ENCODE data around the gene MATK. TPM values are rescaled to one million over a fixed set of nuclear protein-coding genes. Genes with fewer than 3 reads are reported as not detected.

The MATK gene
- total RNA-seq, 1 experiment from 2014 or later, result 28.3 TPM

DNA sequence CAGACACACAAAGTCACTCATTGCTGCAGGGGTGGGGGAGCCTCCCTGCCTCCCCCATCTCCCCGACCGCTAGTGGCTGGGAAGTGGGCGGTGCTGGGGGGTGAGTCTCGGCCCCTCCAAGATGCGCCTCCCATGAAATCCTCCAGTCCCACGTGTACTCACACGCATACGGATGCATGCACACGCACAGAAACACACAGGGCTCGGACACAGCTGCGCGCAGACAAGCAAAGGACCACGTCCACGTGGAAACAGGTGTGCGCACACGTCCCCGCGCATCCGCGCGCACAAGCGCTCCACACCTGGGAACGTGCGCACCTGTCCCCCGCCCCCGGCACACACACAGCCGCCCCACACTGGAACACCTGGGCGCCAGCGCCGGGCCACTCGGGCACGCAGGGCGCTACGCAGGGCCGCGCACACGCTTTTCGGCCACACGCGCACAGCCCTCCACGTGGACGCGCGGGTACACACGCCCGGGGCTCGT, 687 bp downstream of the MATK start:
- peak overlapping the region; percentile 75 for H3K4me3 Mint-ChIP-seq
- 0 out of 2 replicates have a peak, but pooled peaks have one; percentile 26 for TF ChIP-seq E2F1 (CRISPR knock-in tag; IDR thresholded peaks at IDR 0.05)
- TF ChIP-seq ZNF219 (CRISPR knock-in tag; IDR thresholded peaks at IDR 0.05; ENCODE audit: borderline replicate concordance), result no peak
- TF ChIP-seq KAT7 (CRISPR knock-in tag; IDR thresholded peaks at IDR 0.05; ENCODE audit: borderline replicate concordance), result 0 out of 2 replicates have a peak, but pooled peaks have one; percentile 19
- TF ChIP-seq, protein P1, sequence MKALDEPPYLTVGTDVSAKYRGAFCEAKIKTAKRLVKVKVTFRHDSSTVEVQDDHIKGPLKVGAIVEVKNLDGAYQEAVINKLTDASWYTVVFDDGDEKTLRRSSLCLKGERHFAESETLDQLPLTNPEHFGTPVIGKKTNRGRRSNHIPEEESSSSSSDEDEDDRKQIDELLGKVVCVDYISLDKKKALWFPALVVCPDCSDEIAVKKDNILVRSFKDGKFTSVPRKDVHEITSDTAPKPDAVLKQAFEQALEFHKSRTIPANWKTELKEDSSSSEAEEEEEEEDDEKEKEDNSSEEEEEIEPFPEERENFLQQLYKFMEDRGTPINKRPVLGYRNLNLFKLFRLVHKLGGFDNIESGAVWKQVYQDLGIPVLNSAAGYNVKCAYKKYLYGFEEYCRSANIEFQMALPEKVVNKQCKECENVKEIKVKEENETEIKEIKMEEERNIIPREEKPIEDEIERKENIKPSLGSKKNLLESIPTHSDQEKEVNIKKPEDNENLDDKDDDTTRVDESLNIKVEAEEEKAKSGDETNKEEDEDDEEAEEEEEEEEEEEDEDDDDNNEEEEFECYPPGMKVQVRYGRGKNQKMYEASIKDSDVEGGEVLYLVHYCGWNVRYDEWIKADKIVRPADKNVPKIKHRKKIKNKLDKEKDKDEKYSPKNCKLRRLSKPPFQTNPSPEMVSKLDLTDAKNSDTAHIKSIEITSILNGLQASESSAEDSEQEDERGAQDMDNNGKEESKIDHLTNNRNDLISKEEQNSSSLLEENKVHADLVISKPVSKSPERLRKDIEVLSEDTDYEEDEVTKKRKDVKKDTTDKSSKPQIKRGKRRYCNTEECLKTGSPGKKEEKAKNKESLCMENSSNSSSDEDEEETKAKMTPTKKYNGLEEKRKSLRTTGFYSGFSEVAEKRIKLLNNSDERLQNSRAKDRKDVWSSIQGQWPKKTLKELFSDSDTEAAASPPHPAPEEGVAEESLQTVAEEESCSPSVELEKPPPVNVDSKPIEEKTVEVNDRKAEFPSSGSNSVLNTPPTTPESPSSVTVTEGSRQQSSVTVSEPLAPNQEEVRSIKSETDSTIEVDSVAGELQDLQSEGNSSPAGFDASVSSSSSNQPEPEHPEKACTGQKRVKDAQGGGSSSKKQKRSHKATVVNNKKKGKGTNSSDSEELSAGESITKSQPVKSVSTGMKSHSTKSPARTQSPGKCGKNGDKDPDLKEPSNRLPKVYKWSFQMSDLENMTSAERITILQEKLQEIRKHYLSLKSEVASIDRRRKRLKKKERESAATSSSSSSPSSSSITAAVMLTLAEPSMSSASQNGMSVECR (CRISPR knock-in tag; IDR thresholded peaks at IDR 0.05; ENCODE audit: borderline replicate concordance), result no peak
- peak; percentile 52; the same call in 1 of the 2 replicates for TF ChIP-seq HMGXB4 (CRISPR knock-in tag; IDR thresholded peaks at IDR 0.05)
- TF ChIP-seq, protein P2, sequence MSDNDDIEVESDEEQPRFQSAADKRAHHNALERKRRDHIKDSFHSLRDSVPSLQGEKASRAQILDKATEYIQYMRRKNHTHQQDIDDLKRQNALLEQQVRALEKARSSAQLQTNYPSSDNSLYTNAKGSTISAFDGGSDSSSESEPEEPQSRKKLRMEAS (CRISPR knock-in tag; IDR thresholded peaks at IDR 0.05), result peak; percentile 64; the same call in 1 of the 2 replicates
- TF ChIP-seq ZNF671 (CRISPR knock-in tag; IDR thresholded peaks at IDR 0.05), result no peak
- ChIA-PET POLR2A (interaction anchor here (0.5 kb wide), 1 partner anchor 205 kb away, joined by 3 read pairs; no protein-coding TSS in a partner anchor), CTCF (interaction anchor here (0.7 to 2.7 kb wide), 7 partner anchors 10 to 202 kb away, joined by 3 to 13 read pairs (median 5); partner anchors contain the start of genes ATCAY and MRPL54)
- peaks cover 18% of the 10 kb centered on the region for H3K9me3 Mint-ChIP-seq
- DNase-seq (ENCODE audit: low spot score) (no peak), ATAC-seq (no peak)
- peaks cover 7% of the 10 kb centered on the region for H3K4me1 Mint-ChIP-seq
- H3K27ac Mint-ChIP-seq, result no peak overlapping the region
- peaks cover 21% of the 10 kb centered on the region for H3K36me3 Mint-ChIP-seq
- peaks cover 21% of the 10 kb centered on the region for H3K27me3 Mint-ChIP-seq (ENCODE audit: low read depth)

GRCh38 chr19:3784607-3785450, 1.4 kb downstream of the MATK start:
- Mint-ChIP-seq H3K27me3 (ENCODE audit: low read depth) (peaks cover 17% of the 10 kb centered on the region), H3K36me3 (peaks cover 21% of the 10 kb centered on the region), H3K27ac (no peak overlapping the region), H3K4me3 (peak overlapping the region; percentile 75), H3K9me3 (peaks cover 18% of the 10 kb centered on the region), H3K4me1 (peaks cover 7% of the 10 kb centered on the region)
- ChIA-PET POLR2A (interaction anchor here (0.5 kb wide), 1 partner anchor 205 kb away, joined by 3 read pairs; no protein-coding TSS in a partner anchor), CTCF (interaction anchor here (0.5 to 2.7 kb wide), 14 partner anchors 10 to 1394 kb away, joined by 3 to 13 read pairs (median 5); partner anchors contain the start of genes ATCAY, DAPK3, MRPL54 and RAX2)
- ATAC-seq (peak; percentile 15), DNase-seq (ENCODE audit: low spot score) (no peak)
- TF ChIP-seq RELA (CRISPR knock-in tag; IDR thresholded peaks at IDR 0.05; ENCODE audit: borderline replicate concordance) (no peak), SOX15 (CRISPR knock-in tag; IDR thresholded peaks at IDR 0.05) (no peak), USF2 (CRISPR knock-in tag; IDR thresholded peaks at IDR 0.05) (no peak), HMGXB4 (CRISPR knock-in tag; IDR thresholded peaks at IDR 0.05) (no peak), ATF1 (CRISPR knock-in tag; IDR thresholded peaks at IDR 0.05) (no peak), HMGA2 (CRISPR knock-in tag; IDR thresholded peaks at IDR 0.05) (no peak), GRHL2 (CRISPR knock-in tag; IDR thresholded peaks at IDR 0.05; ENCODE audit: insufficient replicate concordance, severe bottlenecking) (no peak), FOXJ3 (CRISPR knock-in tag; IDR thresholded peaks at IDR 0.05; ENCODE audit: borderline replicate concordance) (no peak), NFE2L1 (CRISPR knock-in tag; IDR thresholded peaks at IDR 0.05) (no peak), SMAD4 (CRISPR knock-in tag; IDR thresholded peaks at IDR 0.05) (no peak)
- TF ChIP-seq, protein P1 (CRISPR knock-in tag; IDR thresholded peaks at IDR 0.05; ENCODE audit: borderline replicate concordance), result no peak
